ENCODE results near the gene TAB2. TPM values are rescaled to one million over a fixed set of nuclear protein-coding genes. Genes with fewer than 3 reads are reported as not detected.
"Not testable (repeated sequence)": the region's sequence is repeated elsewhere in the genome, so short reads cannot be mapped to it uniquely, and the experiment has no call there.

The TAB2 gene
- total RNA-seq, 4 donors from 2014 or later, result 80.2 to 98.8 (median 91.2) TPM

DNA sequence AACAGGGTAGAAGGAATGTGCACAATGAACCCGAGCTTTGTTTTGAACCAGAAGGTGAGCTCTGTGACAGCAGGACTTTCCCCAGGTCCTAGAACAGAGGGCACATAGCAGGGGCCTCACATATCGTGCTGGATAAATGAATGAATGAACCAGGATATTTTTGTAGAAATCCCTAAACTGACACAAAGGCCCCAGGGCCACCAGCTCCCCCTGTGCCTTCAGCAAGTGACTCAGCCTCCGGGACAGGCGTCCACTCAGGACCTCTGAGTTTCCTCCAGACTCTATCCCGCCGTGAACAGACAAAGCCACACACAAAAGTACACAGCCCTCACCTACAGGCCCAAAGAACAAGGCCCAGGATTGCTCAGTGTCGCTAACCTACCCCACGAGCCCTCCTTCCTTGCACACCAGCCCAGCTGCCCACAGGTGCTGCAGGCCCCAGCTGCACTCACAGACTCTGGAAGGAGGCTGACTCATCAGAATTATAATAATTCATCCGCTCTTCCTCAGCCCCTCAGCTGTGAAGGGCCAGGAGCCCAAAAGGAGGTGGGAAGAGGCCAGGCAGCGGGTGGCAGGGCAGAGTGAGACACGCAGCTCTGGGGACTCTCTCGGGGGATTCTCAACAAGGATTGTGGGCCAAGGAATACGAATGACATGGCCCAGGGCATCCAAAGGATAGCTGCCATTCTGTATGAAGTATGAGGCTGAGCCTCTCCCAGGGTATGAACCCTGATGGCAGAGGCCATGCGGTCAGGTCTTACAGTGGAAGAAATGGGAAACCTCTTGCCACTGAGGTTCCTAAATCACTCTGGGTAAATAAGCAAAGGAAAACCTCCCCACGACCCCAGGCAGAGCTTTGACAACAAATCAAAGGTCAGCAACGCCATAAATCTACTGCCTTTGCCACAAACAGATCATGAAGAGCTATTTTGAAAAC, 123.5 kb downstream of the TAB2 start:
- Histone ChIP-seq H3K27me3 (no peaks in the 10 kb centered on the region), H3K9me3 (no peaks in the 10 kb centered on the region), H3K4me3 (no peak overlapping the region), H3K4me1 (peaks cover 0 to 7% (median 3%) of the 10 kb centered on the region in 4 donors), H3K27ac (replicated peaks in 1 of 4) (no peak overlapping the region), H3K36me3 (no peaks in the 10 kb centered on the region)
- TF ChIP-seq, protein P1, sequence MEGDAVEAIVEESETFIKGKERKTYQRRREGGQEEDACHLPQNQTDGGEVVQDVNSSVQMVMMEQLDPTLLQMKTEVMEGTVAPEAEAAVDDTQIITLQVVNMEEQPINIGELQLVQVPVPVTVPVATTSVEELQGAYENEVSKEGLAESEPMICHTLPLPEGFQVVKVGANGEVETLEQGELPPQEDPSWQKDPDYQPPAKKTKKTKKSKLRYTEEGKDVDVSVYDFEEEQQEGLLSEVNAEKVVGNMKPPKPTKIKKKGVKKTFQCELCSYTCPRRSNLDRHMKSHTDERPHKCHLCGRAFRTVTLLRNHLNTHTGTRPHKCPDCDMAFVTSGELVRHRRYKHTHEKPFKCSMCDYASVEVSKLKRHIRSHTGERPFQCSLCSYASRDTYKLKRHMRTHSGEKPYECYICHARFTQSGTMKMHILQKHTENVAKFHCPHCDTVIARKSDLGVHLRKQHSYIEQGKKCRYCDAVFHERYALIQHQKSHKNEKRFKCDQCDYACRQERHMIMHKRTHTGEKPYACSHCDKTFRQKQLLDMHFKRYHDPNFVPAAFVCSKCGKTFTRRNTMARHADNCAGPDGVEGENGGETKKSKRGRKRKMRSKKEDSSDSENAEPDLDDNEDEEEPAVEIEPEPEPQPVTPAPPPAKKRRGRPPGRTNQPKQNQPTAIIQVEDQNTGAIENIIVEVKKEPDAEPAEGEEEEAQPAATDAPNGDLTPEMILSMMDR (IDR thresholded peaks at IDR 0.05), result no peak
- no peak for TF ChIP-seq POLR2A (IDR thresholded peaks at IDR 0.05; ENCODE audit: low read depth)
- no peak for TF ChIP-seq POLR2AphosphoS5 (IDR thresholded peaks at IDR 0.05)
- TF ChIP-seq EP300 (IDR thresholded peaks at IDR 0.05), result no peak
- WGBS, result 84% methylated on average over 15 of the region's 16 CpGs
- intact Hi-C loops (cut with DNase I), result no loop called here
- no peak for DNase-seq (ENCODE audit: extremely low spot score)

DNA sequence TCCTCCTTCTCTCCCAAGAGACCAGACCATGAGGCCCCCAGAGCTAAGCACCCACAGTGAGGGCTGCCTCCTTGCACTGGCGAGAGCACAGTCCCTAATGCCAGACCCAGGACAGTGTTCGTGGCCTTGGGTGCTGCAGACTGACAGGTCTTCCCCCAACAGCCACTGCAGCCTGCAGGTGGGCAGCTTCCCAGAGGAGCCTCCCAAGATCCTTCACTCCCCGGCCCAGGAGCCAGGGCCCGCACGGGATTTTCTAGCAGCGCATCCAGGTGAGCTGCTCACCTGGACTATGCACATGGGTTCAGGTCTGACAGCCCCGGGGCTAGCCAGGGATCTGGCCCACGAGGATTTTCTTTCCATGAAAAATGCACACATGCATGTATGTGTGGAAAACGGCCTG, 124.2 kb downstream of the TAB2 start:
- Histone ChIP-seq H3K27ac (replicated peaks in 1 of 4) (no peak overlapping the region), H3K36me3 (no peaks in the 10 kb centered on the region), H3K27me3 (peaks cover 0 to 2% (median 0%) of the 10 kb centered on the region in 4 donors), H3K9me3 (no peaks in the 10 kb centered on the region), H3K4me3 (no peak overlapping the region), H3K4me1 (peaks cover 0 to 7% (median 3%) of the 10 kb centered on the region in 4 donors)
- intact Hi-C loops (cut with DNase I), result no loop called here
- 90% methylated on average over 3 of the region's 9 CpGs for WGBS
- no peak for DNase-seq (ENCODE audit: extremely low spot score)
- TF ChIP-seq POLR2AphosphoS5 (IDR thresholded peaks at IDR 0.05), result no peak
- no peak for TF ChIP-seq EP300 (IDR thresholded peaks at IDR 0.05)
- no peak for TF ChIP-seq POLR2A (IDR thresholded peaks at IDR 0.05; ENCODE audit: low read depth)
- TF ChIP-seq, protein P1 (IDR thresholded peaks at IDR 0.05), result no peak

DNA sequence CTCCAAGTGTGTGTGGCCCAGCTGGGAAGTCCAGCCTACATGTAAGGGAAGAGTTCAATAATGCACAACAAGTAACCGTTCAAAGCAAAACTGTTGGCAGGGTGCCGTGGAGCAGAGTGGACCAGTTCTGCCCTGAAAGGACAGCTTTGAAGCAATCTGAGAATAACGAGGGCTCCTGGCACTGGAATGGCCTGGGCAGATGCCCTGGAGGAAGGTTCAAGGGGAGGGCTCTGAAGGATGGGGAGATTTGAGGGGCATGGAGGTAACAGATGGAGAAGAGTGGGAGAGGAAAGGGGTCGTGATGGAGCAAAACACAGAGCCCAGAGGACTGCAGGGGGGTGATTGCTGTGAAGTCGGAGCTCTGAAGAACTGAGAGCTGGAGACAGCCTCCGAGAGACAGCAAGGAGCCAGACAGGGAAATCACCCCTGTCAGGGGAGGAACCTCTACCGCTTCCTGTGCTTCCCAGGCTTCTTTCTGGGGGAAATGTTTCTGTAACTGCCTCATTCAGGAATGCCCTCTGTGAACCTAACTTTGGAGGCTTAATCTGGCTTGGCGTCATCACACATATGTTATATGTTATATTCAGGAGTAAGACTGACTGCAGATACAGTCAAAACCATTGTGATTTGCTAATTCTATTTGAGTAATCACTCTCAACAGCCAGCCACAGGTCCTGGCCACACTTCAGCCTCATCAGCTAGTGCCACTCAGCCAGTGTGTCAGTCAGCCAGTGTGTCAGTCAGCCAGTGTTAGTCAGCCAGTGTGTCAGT, 126.1 kb downstream of the TAB2 start:
- Histone ChIP-seq H3K27me3 (peaks cover 0 to 19% (median 0%) of the 10 kb centered on the region in 4 donors), H3K4me1 (peaks cover 0 to 7% (median 3%) of the 10 kb centered on the region in 4 donors), H3K4me3 (no peak overlapping the region), H3K9me3 (no peaks in the 10 kb centered on the region), H3K27ac (replicated peaks in 1 of 4) (no peak overlapping the region), H3K36me3 (no peaks in the 10 kb centered on the region)
- WGBS, result 71% methylated on average over 8 of the region's 8 CpGs
- intact Hi-C loops (cut with DNase I), result no loop called here
- no peak for DNase-seq (ENCODE audit: extremely low spot score)
- TF ChIP-seq EP300 (IDR thresholded peaks at IDR 0.05) (no peak), POLR2A (IDR thresholded peaks at IDR 0.05; ENCODE audit: low read depth) (no peak), POLR2AphosphoS5 (IDR thresholded peaks at IDR 0.05) (no peak)
- TF ChIP-seq, protein P1 (IDR thresholded peaks at IDR 0.05), result no peak

DNA sequence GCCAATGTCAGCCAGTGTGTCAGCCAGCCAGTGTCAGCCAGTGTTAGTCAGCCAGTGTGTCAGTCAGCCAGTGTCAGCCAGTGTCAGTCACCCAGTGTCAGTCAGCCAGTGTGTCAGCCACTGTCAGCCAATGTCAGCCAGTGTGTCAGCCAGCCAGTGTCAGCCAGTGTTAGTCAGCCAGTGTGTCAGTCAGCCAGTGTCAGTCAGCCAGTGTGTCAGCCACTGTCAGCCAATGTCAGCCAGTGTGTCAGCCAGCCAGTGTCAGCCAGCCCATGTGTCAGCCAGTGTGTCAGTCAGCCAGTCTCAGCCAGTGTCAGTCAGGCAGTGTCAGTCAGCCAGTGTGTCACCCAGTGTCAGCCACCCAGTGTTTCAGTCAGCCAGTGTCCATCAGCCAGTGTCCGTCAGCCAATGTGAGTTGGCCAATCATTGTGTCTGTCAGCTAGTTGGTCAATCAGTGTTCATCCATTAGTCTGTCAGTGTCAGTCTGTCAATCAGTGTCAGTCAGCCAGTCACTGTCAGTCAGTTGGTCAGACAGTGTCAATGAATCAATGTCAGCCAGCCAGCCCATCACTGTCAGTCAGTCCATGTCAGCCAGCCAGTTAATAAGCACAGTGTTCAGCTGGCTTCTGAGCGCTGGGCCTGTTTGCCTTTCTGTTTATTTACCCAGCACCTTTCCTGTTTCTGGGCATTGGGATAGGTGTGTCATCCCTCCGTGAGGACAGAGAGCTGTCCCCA, 127.0 kb downstream of the TAB2 start:
- peaks cover 0 to 19% (median 0%) of the 10 kb centered on the region in 4 donors for H3K27me3 ChIP-seq
- not testable (repeated sequence) for DNase-seq (ENCODE audit: extremely low spot score)
- 80% methylated on average over 2 of the region's 3 CpGs for WGBS

More for the DNA sequence above, 127.0 kb downstream of the TAB2 start:
- H3K9me3 ChIP-seq; H3K36me3 ChIP-seq; H3K4me3 ChIP-seq; H3K27ac ChIP-seq (replicated peaks in 1 of 4); intact Hi-C loops (cut with DNase I); H3K4me1 ChIP-seq: not testable (repeated sequence)

Data from esophagus muscularis mucosa (tissue), 4 donors.